DOHH2 (cell line): ENCODE data around the gene RASGRP4.

ENCODE experiments used
- H3F3A ChIP-seq: fragments of 200-600 bp; sonication (generic), shearing (Covaris generic); 2 replicates; pipeline ENCODE4 v1.6.0; 2016; ENCODE audit warnings: antibody characterized with exemption, mild to moderate bottlenecking; ENCODE audit not compliant: control insufficient read depth, insufficient read depth
- H3K27ac ChIP-seq: fragments of 200-600 bp; sonication (generic); 2 replicates; pipeline ENCODE4 v1.5.1; 2014; ENCODE audit warnings: low read depth, mild to moderate bottlenecking, low read length, moderate library complexity
- H3K27me3 ChIP-seq: fragments of 200-600 bp; sonication (generic); 2 replicates; pipeline ENCODE4 v1.6.1; 2014; ENCODE audit warnings: mild to moderate bottlenecking, low read length, mixed read lengths; ENCODE audit not compliant: control insufficient read depth
- H3K36me3 ChIP-seq: fragments of 200-600 bp; sonication (generic); 2 replicates; pipeline ENCODE4 v1.6.1; 2014; ENCODE audit warnings: mild to moderate bottlenecking, low read length, moderate library complexity, mixed read lengths; ENCODE audit not compliant: control insufficient read depth
- H3K4me1 ChIP-seq: fragments of 200-600 bp; sonication (generic); 2 replicates; pipeline ENCODE4 v1.6.1; 2014; ENCODE audit warnings: mild to moderate bottlenecking, low read length, mixed read lengths; ENCODE audit not compliant: control insufficient read depth
- H3K4me2 ChIP-seq: fragments of 200-600 bp; sonication (generic); 2 replicates; pipeline ENCODE4 v1.6.0; 2014; ENCODE audit warnings: mild to moderate bottlenecking, low read length, moderate library complexity
- H3K4me3 ChIP-seq: fragments of 200-600 bp; sonication (generic); 2 replicates; pipeline ENCODE4 v1.5.1; 2014; ENCODE audit warnings: mild to moderate bottlenecking, low read length, mixed read lengths
- H3K79me2 ChIP-seq: fragments of 200-600 bp; sonication (generic); 2 replicates; pipeline ENCODE4 v1.6.1; 2014; ENCODE audit warnings: mild to moderate bottlenecking, low read length, mixed read lengths; ENCODE audit not compliant: control insufficient read depth
- H3K9me2 ChIP-seq: fragments of 200-600 bp; sonication (generic); replicated peaks from 2 replicates; pipeline ENCODE4 v1.6.1; 2014; ENCODE audit warnings: mild to moderate bottlenecking, low read length, mixed read lengths; ENCODE audit not compliant: control insufficient read depth
- H3K9me3 ChIP-seq: fragments of 200-600 bp; sonication (generic); 2 replicates; pipeline ENCODE4 v1.6.1; 2014; ENCODE audit warnings: antibody characterized with exemption, low read length, mixed read lengths; ENCODE audit not compliant: control insufficient read depth, insufficient read depth
- H4K20me1 ChIP-seq: fragments of 200-600 bp; sonication (generic); 2 replicates; pipeline ENCODE4 v1.6.0; 2014; ENCODE audit warnings: low read depth, mild to moderate bottlenecking, antibody characterized with exemption, low read length, moderate library complexity; ENCODE audit not compliant: control insufficient read depth, insufficient read depth
- EZH2phosphoT487 ChIP-seq: fragments of 200-600 bp; sonication (generic); IDR thresholded peaks from 2 replicates; pipeline ENCODE4 v1.6.1; 2017; ENCODE audit warnings: borderline replicate concordance, mild to moderate bottlenecking, antibody characterized with exemption, low read length, moderate library complexity, mixed read lengths
- TF ChIP-seq, protein P1 (sequence below): fragments of 200-600 bp; sonication (generic); IDR thresholded peaks from one replicate; pipeline ENCODE4 v1.5.1; 2014; ENCODE audit warnings: antibody characterized with exemption, mild to moderate bottlenecking, low read depth, low read length; ENCODE audit not compliant: poor library complexity, severe bottlenecking

RASGRP4 gene

DNA sequence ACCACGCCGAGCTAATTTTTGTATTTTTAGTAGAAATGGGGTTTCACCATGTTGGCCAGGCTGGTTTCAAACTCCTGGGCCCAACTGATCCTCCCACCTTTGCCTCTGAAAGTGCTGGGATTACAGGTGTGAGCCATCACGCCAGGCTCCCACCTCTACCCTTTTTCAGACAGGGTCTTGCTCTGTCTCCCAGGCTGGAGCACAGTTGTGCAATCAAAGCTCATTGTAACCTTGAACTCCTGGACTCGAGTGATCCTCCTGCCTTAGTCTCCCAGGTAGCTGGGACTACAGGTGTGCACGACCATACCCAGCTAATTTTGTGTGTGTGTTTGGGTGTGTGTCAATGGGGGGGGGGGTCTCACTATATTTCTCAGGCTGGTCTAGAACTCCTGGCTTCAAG is 1.7 kb downstream of the RASGRP4 start:
- Histone ChIP-seq H3K27ac (no peak overlapping the region), H3K4me2 (no peak overlapping the region), H3F3A (no peaks in the 10 kb centered on the region; the same call in 1 of the 2 replicates), H3K9me2 (no peaks in the 10 kb centered on the region), H3K4me3 (no peak overlapping the region), H3K27me3 (peaks cover 5% of the 10 kb centered on the region; the same call in 1 of the 2 replicates), H3K4me1 (peaks cover 14% of the 10 kb centered on the region), H4K20me1 (no peaks in the 10 kb centered on the region), H3K9me3 (no peaks in the 10 kb centered on the region), H3K79me2 (no peaks in the 10 kb centered on the region), H3K36me3 (no peaks in the 10 kb centered on the region)
- TF ChIP-seq EZH2phosphoT487 = no peak

DNA sequence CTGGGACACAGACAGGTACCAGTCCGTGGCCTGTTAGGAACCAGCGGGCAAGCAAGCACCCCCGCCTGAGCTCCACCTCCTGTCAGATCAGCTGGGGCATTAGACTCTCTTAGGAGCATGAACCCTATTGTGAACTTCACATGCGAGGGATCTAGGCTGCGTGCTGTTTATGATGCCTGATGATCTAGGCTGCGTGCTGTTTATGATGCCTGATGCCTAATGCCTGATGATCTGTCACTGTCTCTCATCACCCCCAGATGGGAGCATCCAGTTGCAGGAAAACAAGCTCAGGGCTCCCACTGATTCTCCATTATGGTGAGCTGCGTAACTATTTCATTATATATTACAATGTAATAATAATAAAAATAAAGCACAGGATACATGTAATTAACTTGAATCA is 3.6 kb downstream of the RASGRP4 start:
- TF ChIP-seq, protein P1, sequence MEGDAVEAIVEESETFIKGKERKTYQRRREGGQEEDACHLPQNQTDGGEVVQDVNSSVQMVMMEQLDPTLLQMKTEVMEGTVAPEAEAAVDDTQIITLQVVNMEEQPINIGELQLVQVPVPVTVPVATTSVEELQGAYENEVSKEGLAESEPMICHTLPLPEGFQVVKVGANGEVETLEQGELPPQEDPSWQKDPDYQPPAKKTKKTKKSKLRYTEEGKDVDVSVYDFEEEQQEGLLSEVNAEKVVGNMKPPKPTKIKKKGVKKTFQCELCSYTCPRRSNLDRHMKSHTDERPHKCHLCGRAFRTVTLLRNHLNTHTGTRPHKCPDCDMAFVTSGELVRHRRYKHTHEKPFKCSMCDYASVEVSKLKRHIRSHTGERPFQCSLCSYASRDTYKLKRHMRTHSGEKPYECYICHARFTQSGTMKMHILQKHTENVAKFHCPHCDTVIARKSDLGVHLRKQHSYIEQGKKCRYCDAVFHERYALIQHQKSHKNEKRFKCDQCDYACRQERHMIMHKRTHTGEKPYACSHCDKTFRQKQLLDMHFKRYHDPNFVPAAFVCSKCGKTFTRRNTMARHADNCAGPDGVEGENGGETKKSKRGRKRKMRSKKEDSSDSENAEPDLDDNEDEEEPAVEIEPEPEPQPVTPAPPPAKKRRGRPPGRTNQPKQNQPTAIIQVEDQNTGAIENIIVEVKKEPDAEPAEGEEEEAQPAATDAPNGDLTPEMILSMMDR = no peak
- TF ChIP-seq EZH2phosphoT487 = no peak
- H4K20me1 ChIP-seq = no peaks in the 10 kb centered on the region
- H3K4me2 ChIP-seq = no peak overlapping the region

DNA sequence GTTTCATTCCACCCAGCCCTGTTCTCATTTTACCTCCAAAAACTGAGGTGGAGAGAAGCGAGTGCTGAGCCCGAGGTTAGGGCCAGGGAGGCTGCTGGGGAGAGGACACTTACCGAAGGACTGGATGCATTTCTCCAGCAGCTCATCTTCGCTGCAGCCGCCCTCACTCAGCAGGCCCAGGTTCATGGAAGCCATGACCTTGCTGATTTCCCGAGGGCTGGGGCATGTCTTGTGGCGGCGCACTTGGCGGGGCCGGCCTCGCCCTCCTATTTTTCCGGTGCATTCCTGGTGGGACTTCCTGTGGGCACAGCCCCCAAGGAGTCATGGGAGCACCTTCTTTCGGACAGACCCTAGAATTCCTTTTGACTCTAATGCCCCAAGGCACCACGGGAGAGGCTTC is 4.2 kb downstream of the RASGRP4 start:
- Histone ChIP-seq H3K36me3 (no peaks in the 10 kb centered on the region), H3K4me1 (peaks cover 34% of the 10 kb centered on the region)

More for the DNA sequence above, 3.6 kb downstream of the RASGRP4 start:
- H3K9me2 ChIP-seq = no peaks in the 10 kb centered on the region
- no peak overlapping the region for H3K27ac ChIP-seq
- H3K79me2 ChIP-seq = no peaks in the 10 kb centered on the region
- no peak overlapping the region for H3K4me3 ChIP-seq
- peaks cover 4% of the 10 kb centered on the region for H3F3A ChIP-seq
- no peaks in the 10 kb centered on the region for H3K9me3 ChIP-seq
- no peaks in the 10 kb centered on the region for H3K36me3 ChIP-seq
- peaks cover 1% of the 10 kb centered on the region; the same call in 1 of the 2 replicates for H3K27me3 ChIP-seq
- H3K4me1 ChIP-seq = peaks cover 30% of the 10 kb centered on the region

DNA sequence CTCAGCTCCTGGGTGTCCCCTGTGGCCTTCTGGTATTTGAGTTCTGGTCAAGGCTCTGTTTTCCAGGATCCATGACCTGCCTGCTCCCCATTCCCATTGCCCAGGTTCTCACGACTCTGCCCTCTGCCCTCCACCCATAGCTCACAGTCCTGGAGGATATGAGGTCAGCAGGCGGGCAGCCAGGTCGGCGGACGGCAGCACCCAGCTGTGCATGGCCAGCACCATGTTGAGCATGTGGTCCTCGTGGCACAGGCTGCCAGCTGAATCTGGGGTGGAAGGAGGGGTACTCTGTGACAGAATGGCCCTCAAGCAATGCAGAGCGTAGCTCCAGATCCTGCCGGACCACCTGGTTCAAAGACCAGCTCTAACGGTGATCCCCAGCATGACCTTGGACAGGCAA is 5.1 kb downstream of the RASGRP4 start:
- Histone ChIP-seq H3K4me1 (peaks cover 27% of the 10 kb centered on the region), H3K27me3 (no peaks in the 10 kb centered on the region), H3K9me3 (no peaks in the 10 kb centered on the region), H3K36me3 (no peaks in the 10 kb centered on the region), H3F3A (peaks cover 4% of the 10 kb centered on the region), H3K4me2 (no peak overlapping the region), H3K79me2 (no peaks in the 10 kb centered on the region), H4K20me1 (no peaks in the 10 kb centered on the region), H3K27ac (no peak overlapping the region), H3K4me3 (no peak overlapping the region), H3K9me2 (no peaks in the 10 kb centered on the region)
- TF ChIP-seq, protein P1 = no peak
- no peak for TF ChIP-seq EZH2phosphoT487

More for the DNA sequence above, 4.2 kb downstream of the RASGRP4 start:
- no peaks in the 10 kb centered on the region for H3K79me2 ChIP-seq
- no peak overlapping the region for H3K27ac ChIP-seq
- H3K9me3 ChIP-seq = no peaks in the 10 kb centered on the region
- no peaks in the 10 kb centered on the region for H4K20me1 ChIP-seq
- H3F3A ChIP-seq = peaks cover 4% of the 10 kb centered on the region
- TF ChIP-seq, protein P1 = no peak
- no peak for TF ChIP-seq EZH2phosphoT487
- no peak overlapping the region for H3K4me2 ChIP-seq
- no peaks in the 10 kb centered on the region for H3K9me2 ChIP-seq
- no peak overlapping the region for H3K4me3 ChIP-seq
- no peaks in the 10 kb centered on the region for H3K27me3 ChIP-seq
